ENCODE measurements around the gene PCSK2. TPM values are rescaled to one million over a fixed set of nuclear protein-coding genes. Genes with fewer than 3 reads are reported as not detected.

The PCSK2 gene
- total and polyA plus RNA-seq, 2 of the 8 experiments (the other 6 are each of a cell fraction or from before 2014, with no cell fraction given): 1.9 to 4.2 TPM

DNA sequence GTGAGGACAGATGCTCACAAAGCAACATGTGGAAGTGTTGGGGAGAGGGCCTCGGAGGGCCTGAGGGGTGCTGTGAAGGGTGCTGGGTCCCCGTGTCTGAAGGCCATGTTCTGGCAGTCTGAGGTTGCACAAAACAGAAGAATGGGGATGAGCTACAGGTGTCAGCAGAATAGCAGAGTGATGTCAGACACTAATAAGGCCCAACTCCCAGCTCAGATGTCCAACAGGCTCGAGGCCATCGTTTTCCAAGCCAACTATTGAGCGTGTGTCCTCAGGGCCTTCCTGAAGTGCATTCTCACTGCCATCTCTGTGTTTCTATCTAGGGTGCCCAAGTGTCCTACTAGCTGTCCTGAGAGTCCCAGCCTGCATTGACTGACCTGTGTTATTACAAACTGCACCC is 296.5 kb downstream of the PCSK2 start:
- no peaks in the 10 kb centered on the region for H3K79me2 ChIP-seq (ENCODE audit: control insufficient read depth in 1 of 2, insufficient read depth in 2 of 2, low read length in 2 of 2)
- CTCF ChIA-PET (ENCODE audit: partially characterized antibody): interaction anchor here (1.0 to 2.0 kb wide), 6 partner anchors 11 to 287 kb away, joined by 4 to 7 read pairs (median 4); no protein-coding TSS in a partner anchor
- FAIRE-seq (no peak), DNase-seq (ENCODE audit: low read depth in 1 of 2, low spot score in 2 of 2) (no peak)
- H3K27ac ChIP-seq (ENCODE audit: low read depth, low read length): no peak overlapping the region
- H4K5ac ChIP-seq (ENCODE audit: insufficient read length, low read depth, low read length): no peak overlapping the region
- H3K23me2 ChIP-seq (ENCODE audit: low read depth, low read length): no peaks in the 10 kb centered on the region
- no peak overlapping the region for H2BK5ac ChIP-seq (ENCODE audit: low read depth, low read length)
- no peak overlapping the region for H2BK15ac ChIP-seq (ENCODE audit: low read length)
- H3K79me1 ChIP-seq (ENCODE audit: low read depth, low read length): no peaks in the 10 kb centered on the region
- POLR2A ChIA-PET (ENCODE audit: partially characterized antibody): interaction anchor here (1.0 to 1.3 kb wide), 4 partner anchors 8 to 47 kb away, joined by 3 read pairs; partner anchors contain the start of genes BFSP1 and DSTN
- H4K91ac ChIP-seq (replicated peaks; ENCODE audit: insufficient read length, low read length): no peak overlapping the region
- H3K36me3 ChIP-seq (ENCODE audit: control insufficient read depth in 2 of 4, insufficient read depth in 4 of 4, low read length in 3 of 4): no peaks in the 10 kb centered on the region
- no peak overlapping the region for H3K14ac ChIP-seq (ENCODE audit: insufficient read length)
- H2AK5ac ChIP-seq (ENCODE audit: low read depth, low read length): no peak overlapping the region
- H3K4me2 ChIP-seq (ENCODE audit: insufficient read depth in 1 of 2, low read depth in 2 of 2, low read length in 2 of 2): no peak overlapping the region
- no peak overlapping the region for H4K8ac ChIP-seq (ENCODE audit: extremely low read depth, insufficient read depth, low read length)
- no peaks in the 10 kb centered on the region for H3K4me1 ChIP-seq (replicated peaks in 1 of 4; ENCODE audit: control insufficient read depth in 3 of 4, insufficient read depth in 4 of 4, low read length in 3 of 4)
- no peak overlapping the region for H2BK120ac ChIP-seq (replicated peaks; ENCODE audit: low read depth, low read length)
- no peak overlapping the region for H2BK20ac ChIP-seq (ENCODE audit: low read length)
- no peak overlapping the region for H3K56ac ChIP-seq (replicated peaks; ENCODE audit: insufficient read length, low read depth, low read length)
- H3K4ac ChIP-seq (replicated peaks; ENCODE audit: insufficient read length, low read depth, low read length): no peak overlapping the region
- no peak overlapping the region for H2BK12ac ChIP-seq (ENCODE audit: low read depth, low read length)
- H3K27me3 ChIP-seq (replicated peaks in 1 of 4; ENCODE audit: control insufficient read depth in 3 of 4, extremely low read depth in 1 of 4, insufficient read depth in 3 of 4, low read length in 3 of 4): no peaks in the 10 kb centered on the region
- no peak overlapping the region for H3K23ac ChIP-seq (ENCODE audit: insufficient read length)
- no peak overlapping the region for H3K9ac ChIP-seq (replicated peaks in 1 of 4; ENCODE audit: extremely low read depth in 1 of 4, low read depth in 3 of 4, low read length in 3 of 4)
- no peaks in the 10 kb centered on the region for H4K20me1 ChIP-seq (replicated peaks in 1 of 2; ENCODE audit: control insufficient read depth in 1 of 2, insufficient read depth in 2 of 2, low read length in 2 of 2)
- 94% methylated on average over 5 of the region's 5 CpGs; no CpG with 5 or more reads in 1 of the 2 experiments for WGBS, 2 experiments (ENCODE audit: extremely low coverage in 1 of 2, insufficient coverage in 1 of 2, insufficient read length in 1 of 2, insufficient replicate concordance in 2 of 2, low coverage in 1 of 2, low lambda C conversion rate in 2 of 2, missing lambda C conversion rate in 1 of 2)
- H3K18ac ChIP-seq (ENCODE audit: extremely low read depth, low read length): no peak overlapping the region
- H3K4me3 ChIP-seq (ENCODE audit: extremely low read depth in 1 of 4, insufficient read depth in 2 of 4, low read depth in 3 of 4, low read length in 4 of 4): no peak overlapping the region
- no peak overlapping the region for H2AFZ ChIP-seq (ENCODE audit: low read length)
- no peaks in the 10 kb centered on the region for H3K9me3 ChIP-seq (ENCODE audit: insufficient read depth in 2 of 2, low read depth in 1 of 2, low read length in 1 of 2)
- TF ChIP-seq RNF2 (IDR thresholded peaks at IDR 0.05; ENCODE audit: borderline replicate concordance, low read depth, low read length, missing control alignments, poor library complexity, severe bottlenecking): no peak
- TF ChIP-seq MAFK (IDR thresholded peaks at IDR 0.05; ENCODE audit: low read depth, low read length): no peak
- TF ChIP-seq TAF7 (optimal IDR thresholded peaks at IDR 0.05; ENCODE audit: borderline replicate concordance, low read depth, low read length): no peak
- no peak for TF ChIP-seq SP1 (IDR thresholded peaks at IDR 0.05; ENCODE audit: low read depth, low read length)
- TF ChIP-seq POU5F1 (IDR thresholded peaks at IDR 0.05; ENCODE audit: low read depth, low read length): no peak
- no peak for TF ChIP-seq SP2 (IDR thresholded peaks at IDR 0.05; ENCODE audit: low read length)
- TF ChIP-seq SRF (IDR thresholded peaks at IDR 0.05; ENCODE audit: low read depth, low read length): no peak
- TF ChIP-seq, protein P1, sequence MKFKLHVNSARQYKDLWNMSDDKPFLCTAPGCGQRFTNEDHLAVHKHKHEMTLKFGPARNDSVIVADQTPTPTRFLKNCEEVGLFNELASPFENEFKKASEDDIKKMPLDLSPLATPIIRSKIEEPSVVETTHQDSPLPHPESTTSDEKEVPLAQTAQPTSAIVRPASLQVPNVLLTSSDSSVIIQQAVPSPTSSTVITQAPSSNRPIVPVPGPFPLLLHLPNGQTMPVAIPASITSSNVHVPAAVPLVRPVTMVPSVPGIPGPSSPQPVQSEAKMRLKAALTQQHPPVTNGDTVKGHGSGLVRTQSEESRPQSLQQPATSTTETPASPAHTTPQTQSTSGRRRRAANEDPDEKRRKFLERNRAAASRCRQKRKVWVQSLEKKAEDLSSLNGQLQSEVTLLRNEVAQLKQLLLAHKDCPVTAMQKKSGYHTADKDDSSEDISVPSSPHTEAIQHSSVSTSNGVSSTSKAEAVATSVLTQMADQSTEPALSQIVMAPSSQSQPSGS (IDR thresholded peaks at IDR 0.05; ENCODE audit: low read length): no peak
- TF ChIP-seq EP300 (IDR thresholded peaks at IDR 0.05; ENCODE audit: borderline replicate concordance in 1 of 2, low read depth in 2 of 2, low read length in 2 of 2): no peak
- TF ChIP-seq, protein P2, sequence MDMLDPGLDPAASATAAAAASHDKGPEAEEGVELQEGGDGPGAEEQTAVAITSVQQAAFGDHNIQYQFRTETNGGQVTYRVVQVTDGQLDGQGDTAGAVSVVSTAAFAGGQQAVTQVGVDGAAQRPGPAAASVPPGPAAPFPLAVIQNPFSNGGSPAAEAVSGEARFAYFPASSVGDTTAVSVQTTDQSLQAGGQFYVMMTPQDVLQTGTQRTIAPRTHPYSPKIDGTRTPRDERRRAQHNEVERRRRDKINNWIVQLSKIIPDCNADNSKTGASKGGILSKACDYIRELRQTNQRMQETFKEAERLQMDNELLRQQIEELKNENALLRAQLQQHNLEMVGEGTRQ (IDR thresholded peaks at IDR 0.05; ENCODE audit: low read length): no peak
- no peak for TF ChIP-seq CBX5 (IDR thresholded peaks at IDR 0.05; ENCODE audit: low read depth, low read length)

Measured in H1 (cell line).